OCI-LY1 (cell line): ENCODE results near the gene PRSS35.

Source experiments
- CTCF ChIP-seq: fragments of 200-600 bp; sonication (generic), shearing (Covaris generic); IDR thresholded peaks from 2 replicates; pipeline ENCODE4 v1.5.1; 2017; ENCODE audit warnings: mild to moderate bottlenecking, antibody characterized with exemption, low read length, moderate library complexity, mixed read lengths
- EZH2 ChIP-seq: fragments of 200-600 bp; sonication (generic), shearing (Covaris generic); IDR thresholded peaks from 2 replicates; pipeline ENCODE4 v1.8.0; 2017; ENCODE audit warnings: borderline replicate concordance, mixed run types, mild to moderate bottlenecking, antibody characterized with exemption, low read length, moderate library complexity, mixed read lengths

GRCh38 chr6:83472767-83473166 lies 39.6 kb upstream of the PRSS35 start:
- TF ChIP-seq EZH2 (no peak), CTCF (no peak)
